ENCODE data around the gene EXOC3L4.

DNA sequence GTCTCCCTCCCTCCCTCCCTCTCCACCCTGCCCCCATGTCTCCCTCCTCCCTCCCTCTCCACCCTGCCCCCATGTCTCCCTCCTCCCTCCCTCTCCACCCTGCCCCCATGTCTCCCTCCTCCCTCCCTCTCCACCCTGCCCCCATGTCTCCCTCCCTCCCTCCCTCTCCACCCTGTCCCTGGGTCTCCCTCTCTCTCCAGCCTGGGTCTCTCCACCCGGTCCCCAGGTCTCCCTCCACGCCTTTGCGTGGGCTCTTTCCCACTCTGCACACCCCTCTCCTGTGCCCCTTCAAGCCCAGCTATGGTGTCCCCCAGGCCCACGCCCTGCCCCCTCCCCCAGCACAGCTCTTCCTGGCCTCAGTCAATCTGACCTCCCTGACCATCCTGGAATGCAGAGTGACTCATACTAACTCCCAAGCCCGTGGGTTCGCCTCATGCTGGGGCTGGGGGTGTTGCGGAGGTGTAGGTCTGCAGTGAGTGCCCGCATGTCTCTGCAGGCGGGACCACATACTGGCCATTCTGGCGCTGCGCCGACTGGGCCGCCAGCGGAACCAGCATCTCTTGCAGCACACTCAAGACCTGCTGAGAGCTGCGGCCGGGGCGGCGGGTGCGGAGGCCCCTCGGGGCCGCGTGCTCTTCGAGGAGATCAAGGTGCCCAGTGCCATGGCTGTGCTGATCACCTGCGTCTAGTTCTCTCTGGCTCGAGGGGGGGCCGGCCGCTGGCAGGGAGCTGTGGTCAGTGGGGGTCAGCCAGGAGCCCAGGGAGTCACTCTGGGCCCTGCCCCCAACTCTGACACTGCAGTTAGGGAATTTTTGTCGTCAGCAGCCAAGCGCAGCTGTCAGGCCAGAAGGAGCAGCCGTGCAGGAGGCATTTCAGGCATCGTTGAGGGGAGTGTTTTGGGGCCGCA lies 15.3 kb downstream of the EXOC3L4 start:
- TF ChIP-seq, protein P1, sequence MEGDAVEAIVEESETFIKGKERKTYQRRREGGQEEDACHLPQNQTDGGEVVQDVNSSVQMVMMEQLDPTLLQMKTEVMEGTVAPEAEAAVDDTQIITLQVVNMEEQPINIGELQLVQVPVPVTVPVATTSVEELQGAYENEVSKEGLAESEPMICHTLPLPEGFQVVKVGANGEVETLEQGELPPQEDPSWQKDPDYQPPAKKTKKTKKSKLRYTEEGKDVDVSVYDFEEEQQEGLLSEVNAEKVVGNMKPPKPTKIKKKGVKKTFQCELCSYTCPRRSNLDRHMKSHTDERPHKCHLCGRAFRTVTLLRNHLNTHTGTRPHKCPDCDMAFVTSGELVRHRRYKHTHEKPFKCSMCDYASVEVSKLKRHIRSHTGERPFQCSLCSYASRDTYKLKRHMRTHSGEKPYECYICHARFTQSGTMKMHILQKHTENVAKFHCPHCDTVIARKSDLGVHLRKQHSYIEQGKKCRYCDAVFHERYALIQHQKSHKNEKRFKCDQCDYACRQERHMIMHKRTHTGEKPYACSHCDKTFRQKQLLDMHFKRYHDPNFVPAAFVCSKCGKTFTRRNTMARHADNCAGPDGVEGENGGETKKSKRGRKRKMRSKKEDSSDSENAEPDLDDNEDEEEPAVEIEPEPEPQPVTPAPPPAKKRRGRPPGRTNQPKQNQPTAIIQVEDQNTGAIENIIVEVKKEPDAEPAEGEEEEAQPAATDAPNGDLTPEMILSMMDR (IDR thresholded peaks at IDR 0.05; ENCODE audit: insufficient read depth, low read length) = no peak
- TF ChIP-seq, protein P2, sequence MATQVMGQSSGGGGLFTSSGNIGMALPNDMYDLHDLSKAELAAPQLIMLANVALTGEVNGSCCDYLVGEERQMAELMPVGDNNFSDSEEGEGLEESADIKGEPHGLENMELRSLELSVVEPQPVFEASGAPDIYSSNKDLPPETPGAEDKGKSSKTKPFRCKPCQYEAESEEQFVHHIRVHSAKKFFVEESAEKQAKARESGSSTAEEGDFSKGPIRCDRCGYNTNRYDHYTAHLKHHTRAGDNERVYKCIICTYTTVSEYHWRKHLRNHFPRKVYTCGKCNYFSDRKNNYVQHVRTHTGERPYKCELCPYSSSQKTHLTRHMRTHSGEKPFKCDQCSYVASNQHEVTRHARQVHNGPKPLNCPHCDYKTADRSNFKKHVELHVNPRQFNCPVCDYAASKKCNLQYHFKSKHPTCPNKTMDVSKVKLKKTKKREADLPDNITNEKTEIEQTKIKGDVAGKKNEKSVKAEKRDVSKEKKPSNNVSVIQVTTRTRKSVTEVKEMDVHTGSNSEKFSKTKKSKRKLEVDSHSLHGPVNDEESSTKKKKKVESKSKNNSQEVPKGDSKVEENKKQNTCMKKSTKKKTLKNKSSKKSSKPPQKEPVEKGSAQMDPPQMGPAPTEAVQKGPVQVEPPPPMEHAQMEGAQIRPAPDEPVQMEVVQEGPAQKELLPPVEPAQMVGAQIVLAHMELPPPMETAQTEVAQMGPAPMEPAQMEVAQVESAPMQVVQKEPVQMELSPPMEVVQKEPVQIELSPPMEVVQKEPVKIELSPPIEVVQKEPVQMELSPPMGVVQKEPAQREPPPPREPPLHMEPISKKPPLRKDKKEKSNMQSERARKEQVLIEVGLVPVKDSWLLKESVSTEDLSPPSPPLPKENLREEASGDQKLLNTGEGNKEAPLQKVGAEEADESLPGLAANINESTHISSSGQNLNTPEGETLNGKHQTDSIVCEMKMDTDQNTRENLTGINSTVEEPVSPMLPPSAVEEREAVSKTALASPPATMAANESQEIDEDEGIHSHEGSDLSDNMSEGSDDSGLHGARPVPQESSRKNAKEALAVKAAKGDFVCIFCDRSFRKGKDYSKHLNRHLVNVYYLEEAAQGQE (IDR thresholded peaks at IDR 0.05; ENCODE audit: insufficient replicate concordance, low read depth) = no peak
- TF ChIP-seq SPI1 (IDR thresholded peaks at IDR 0.05; ENCODE audit: borderline replicate concordance, low read depth) = no peak
- TF ChIP-seq GABPA (IDR thresholded peaks at IDR 0.05; ENCODE audit: low read depth) = no peak
- TF ChIP-seq POLR2AphosphoS5 (IDR thresholded peaks at IDR 0.05; ENCODE audit: low read depth) = no peak

All from HL-60 (cell line).